ENCODE measurements around the gene RPTOR.

The RPTOR gene

DNA sequence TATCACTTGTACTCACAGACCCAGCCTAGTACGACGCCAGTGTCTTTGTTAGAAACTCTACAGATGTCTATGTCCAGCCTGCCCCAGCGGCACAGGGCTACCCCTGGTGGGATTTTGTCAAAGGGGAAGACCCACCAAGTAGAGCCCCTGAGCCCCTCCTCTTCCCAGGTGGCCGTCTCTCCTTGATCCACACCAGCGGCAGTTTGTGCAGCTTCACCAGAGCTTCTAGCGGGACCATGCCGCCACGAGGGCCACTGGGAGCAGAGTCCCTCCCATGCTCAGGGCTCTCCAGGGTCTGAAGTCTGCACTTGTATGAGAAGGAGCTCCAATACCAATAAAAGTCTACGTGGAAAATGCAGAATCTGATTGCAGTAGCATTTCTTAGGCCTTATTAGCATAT lies 157.1 kb downstream of the RPTOR start:
- no peak for DNase-seq

- no peak for DNase-seq
Observed at GRCh38 chr17:80702315-80703141, 157.9 kb downstream of the RPTOR start.

GRCh38 chr17:80703142-80703478 lies 158.5 kb downstream of the RPTOR start:
- no peak for DNase-seq

DNA sequence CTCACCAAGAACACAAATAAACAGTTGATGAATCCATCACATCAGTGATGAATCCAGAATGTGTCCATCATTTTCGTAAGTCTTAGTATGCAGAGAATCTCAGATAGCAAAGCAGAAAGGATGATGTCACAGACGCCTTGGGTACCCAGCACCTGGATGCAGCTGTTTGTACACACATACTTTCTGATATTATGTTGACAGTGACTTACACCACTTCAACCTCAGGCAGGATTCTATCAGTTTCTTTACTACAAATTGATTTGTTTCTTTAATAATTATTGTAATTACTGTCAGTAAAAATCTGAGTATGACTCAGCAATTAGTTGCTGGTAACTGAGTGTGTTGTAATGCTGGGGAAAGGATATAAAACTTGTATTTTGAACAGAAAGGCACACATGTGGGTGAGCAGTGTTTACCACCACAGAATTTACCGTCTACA lies 159.8 kb downstream of the RPTOR start:
- no peak for DNase-seq

- DNase-seq, result no peak
Observed at GRCh38 chr17:80704894-80705293, 160.3 kb downstream of the RPTOR start.

DNA sequence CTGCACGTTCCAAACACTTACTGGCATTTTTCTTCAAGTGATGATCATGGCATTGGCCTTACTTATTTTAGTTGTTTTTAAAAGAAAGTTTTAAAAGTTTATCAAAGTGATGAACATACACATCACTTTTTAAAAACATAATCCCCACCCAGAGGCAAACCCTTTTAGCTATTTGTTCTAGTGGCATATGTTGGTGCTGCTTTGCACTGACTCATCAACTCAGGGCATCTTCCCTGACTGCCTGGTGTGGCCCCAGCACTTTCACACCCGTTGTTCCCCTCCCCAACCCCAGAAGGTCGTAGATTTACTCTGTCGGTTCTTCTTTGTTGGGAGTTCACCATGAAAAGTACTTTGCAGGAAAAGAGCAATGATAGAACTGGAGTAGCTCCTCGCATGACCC lies 161.3 kb downstream of the RPTOR start:
- DNase-seq, result no peak

DNA sequence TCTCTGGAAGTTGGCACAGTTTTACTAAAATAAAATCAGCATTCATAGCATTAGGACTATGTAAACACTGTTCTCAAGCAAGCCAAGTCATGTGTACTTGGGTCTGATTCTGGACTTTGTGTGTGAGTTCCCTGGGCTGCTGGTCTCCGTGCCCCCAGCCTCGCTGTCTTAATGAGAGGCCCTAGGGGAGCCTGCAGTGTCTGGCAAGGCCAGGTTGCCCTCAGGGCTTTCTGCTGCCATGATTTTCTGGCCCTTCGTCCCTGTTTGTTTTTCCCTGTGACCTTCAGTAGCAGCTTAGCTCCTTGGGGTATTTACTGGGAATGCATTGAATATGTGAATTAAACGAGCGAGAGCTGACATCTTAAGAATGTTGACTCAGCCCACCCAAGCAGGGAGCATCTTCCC lies 161.8 kb downstream of the RPTOR start:
- no peak for DNase-seq

DNA sequence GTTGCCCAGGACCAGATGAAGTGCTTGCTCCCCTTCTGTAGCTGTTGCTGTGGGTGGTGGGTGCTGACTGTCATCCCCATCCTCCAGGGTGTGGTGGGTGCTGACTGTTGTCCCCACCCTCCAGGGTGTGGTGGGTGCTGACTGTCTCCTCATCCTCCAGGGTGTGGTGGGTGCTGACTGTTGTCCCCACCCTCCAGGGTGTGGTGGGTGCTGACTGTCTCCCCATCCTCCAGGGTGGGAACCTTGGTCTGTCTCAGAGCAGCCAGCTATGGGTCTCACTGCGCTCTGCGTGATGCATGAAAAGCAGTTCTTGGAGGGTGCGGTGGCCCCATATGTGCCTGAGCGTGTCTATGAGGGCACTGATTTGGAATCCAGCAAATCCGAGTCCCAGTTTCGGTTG lies 163.8 kb downstream of the RPTOR start:
- no peak for DNase-seq

DNA sequence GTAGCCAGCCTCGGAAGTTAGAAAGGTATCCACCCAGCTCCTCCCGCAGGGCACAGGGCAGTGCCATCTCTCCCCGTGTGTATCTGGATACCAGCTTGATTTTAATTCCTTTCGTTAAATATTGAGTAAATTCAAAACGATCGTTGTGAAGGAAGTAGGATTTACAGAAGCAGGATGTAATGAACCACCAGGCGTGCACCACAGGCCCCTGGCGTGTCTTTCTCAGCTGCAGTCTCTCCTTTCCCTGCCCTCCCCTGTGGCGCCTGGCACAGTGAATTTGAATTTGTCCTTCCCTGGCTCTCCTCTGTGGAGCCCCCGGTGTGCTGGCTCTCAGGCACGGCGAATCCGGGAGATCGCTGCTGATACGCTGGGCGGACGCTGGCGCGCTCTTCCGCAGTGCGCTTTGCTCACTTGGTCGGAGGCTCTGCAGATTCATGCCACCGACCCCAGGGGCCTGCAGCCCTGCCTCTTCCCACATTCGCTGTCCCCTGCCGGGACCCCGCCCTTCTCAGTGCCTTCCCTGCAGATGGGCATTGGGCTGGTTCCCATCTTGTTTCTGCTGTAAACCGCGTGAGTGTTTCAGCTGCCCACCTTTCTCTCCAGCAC lies 164.6 kb downstream of the RPTOR start:
- DNase-seq, result no peak

DNA sequence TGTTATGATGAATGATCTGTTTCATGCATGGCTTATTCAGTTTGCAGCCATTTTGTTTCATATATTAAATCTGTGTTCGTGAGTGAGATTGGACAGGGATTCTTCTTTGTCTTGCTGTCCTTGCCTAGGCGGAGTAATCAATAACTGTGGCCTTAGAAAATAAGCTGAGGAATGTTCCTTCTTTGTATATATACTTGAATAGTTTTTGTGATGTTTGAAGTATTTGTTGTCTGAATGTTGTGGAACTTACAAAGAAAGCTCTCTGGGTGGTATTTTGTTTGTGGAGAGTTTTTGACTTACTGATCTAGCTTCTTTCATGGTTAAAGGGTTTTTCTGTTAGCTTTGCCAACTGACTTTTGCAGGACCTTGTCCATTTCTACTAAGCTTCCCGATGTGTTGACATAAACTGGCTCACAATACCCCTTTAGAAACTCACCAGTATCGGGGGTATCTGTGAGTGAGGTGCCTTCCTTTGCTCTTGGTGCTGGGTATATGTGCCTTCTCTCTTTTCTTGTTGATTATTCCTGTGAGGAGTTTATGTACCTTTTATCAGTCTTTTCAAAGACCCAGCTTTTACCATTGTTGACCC lies 166.2 kb downstream of the RPTOR start:
- no peak for DNase-seq

GRCh38 chr17:80712089-80712488 lies 167.5 kb downstream of the RPTOR start:
- no peak for DNase-seq

DNA sequence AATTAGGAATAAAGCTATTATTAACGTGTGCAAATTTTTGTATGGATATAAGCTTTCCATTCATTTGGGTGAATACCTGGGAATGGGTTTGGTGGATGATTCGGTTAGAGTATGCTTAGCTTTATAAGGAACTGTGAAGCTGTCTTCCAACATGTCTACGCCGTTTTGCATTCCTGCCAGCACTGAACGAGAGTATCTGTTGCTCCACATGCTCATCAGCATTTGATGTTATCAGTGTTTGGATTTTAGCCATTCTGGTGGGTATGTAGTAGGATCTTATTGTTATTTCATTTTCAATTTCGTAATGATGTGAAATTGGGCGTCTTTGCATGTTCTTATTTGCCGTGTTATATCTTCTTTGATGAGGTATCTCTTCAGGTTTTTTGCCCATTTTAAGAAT lies 168.0 kb downstream of the RPTOR start:
- DNase-seq, result no peak

DNA sequence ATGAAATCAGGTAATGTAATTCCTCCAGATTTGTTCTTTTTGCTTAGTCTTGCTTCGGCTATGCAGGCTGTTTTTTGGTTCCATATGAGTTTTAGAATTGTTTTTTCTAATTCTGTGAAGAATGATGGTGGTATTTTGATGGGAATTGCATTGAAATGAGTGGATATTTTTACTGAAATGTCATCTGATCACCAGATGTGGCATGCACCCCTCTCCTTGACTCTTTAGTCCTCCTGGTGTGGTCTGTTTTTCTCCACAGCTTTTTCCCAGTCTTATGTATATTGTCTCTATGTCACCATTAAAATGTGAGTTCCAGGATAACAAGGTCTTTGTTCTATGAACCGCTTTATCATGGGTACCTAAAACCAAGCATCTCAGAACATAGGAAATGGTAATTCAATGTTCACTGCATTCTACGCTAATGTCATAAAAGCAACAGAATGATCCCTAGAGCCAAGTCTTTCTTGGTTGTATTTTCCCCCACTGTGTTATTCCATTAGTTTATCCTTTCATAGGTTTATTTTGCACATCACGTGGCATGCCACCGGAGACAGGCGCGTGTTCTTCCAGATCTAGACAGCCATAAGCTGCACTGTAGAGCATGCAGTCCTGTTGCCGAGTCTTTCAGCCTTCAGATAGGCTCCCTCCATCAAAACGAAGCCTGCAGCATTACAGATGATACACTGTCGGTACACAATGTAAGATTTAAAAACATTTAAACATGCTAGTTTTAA lies 172.5 kb downstream of the RPTOR start:
- no peak for DNase-seq

DNA sequence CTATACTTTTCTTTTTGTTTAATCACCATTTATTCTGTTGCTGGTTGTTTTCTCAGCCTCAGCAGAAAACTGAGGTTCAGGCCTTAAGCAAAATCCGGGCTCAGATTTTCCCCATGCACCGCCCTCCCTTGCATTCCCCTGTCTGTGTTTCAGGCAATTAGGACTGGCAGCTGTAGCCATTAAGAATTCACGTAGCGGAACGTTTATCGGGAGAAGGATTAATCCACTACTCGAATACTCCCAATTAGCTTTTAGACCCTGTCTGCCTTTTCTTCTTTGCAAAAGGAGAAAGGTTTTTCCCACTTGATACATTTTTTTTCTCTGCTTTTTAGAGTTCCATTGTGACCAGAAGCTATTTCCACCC lies 173.1 kb downstream of the RPTOR start:
- no peak for DNase-seq

DNA sequence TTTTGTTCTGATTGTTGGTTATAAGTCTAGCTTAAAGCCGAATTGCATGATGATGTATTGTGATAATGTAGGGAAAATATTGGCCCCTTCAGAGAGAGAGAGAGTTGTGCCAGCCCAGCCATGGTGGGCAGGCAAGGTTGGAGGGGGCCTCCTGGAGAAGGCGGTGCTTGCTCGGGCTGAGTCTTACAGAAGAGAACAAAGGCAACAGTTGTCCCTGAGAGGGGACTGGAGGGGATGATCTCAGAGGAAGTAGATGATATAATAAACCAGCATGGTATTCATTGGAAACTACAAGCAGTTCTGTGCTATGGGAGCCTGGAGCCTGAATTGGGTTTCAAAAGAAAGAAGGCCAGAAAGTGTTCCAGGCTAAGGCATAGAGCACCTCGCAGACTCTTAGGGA lies 173.8 kb downstream of the RPTOR start:
- DNase-seq, result no peak

DNA sequence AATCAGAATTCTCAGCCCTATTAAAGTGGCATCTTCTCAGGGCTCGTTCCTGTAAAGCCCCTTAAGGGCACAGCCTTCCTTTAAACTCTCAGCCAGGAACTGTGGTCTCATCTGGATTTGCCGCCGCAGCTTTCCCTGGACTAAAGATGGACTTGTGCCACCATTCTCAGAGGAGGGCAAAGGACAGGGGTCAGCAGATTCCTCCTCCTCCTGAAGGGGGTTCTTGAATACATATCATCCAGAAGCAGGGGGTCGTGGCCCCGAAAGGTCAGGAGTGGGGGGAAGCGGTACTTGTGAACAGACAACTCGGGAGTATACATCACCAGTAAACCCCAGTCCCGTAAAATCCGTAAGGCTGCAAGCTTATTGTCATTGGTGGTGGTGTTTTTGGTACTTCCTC lies 174.8 kb downstream of the RPTOR start:
- no peak for DNase-seq

DNA sequence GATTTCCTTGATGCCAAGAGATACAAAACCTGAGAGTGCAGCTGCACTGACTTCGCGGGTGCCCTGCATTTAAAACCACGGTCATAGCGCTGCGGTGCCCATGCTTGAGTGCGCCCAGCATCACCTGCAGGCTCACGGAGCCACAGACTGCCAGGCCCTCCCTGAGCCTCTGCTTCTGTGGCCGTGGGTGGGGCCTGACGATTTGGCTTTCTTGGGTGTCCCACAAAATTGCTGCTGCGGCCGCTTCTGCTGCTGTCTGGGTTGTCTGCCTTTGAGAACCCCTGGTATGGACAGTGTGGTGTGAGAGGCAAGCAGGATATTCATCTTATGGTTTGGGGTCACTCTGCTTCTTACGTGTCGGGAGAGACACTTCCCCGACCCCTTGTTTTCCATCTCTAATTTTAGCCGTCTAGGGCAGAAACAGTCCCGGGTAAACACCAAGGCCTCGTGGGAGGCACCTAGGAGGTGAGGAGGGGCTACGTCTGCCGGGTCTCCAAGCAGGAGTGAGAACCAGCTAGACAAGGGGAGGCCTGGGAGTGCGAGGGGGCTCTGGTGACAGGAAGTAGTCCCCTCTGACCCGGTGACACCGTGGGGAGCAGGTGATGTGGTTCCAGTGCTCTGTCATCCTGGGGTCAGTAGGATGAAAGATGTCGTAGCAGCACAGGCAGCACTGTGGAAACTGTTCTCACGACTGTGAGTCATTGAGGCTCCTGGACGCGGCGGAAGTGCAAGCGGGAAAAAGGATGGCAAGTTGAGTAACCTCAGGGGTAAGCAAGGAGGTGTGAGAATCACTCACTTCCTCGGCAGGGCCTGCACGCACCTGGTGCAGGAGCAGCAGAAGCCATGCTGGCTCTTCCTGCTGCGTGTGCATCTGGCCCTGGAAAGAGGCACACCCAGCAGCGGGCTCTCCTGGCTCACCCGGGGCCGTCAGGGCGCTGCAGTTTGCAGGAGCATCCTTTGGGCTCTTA lies 176.3 kb downstream of the RPTOR start:
- DNase-seq, result no peak

GRCh38 chr17:80722661-80723060 lies 178.0 kb downstream of the RPTOR start:
- DNase-seq, result no peak

DNA sequence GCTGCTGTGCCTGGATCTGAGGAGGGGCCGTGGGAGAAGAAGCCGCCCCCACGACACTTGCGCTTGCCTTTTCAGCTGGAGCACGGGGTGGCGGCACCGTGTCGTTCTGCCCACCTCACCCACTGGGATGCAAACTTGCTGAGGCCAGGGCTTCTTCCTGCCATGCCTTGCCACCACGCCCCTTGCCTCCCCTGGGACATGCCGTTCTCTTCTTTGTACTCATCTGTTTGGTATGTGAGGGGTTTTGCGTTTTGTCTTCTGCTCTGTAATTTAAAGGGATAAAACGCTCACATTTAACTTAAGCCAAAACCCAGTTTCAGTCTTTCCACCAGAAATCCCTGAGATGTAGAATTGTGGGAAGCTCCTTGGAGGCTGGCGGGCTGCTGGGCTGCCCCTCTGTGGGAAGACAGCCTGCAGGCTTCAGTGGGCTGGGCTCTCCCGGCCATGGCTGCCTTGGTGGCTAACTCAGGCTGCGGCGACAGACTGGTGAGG lies 180.2 kb downstream of the RPTOR start:
- no peak for DNase-seq

GRCh38 chr17:80725517-80725916 lies 180.9 kb downstream of the RPTOR start:
- DNase-seq, result no peak

DNA sequence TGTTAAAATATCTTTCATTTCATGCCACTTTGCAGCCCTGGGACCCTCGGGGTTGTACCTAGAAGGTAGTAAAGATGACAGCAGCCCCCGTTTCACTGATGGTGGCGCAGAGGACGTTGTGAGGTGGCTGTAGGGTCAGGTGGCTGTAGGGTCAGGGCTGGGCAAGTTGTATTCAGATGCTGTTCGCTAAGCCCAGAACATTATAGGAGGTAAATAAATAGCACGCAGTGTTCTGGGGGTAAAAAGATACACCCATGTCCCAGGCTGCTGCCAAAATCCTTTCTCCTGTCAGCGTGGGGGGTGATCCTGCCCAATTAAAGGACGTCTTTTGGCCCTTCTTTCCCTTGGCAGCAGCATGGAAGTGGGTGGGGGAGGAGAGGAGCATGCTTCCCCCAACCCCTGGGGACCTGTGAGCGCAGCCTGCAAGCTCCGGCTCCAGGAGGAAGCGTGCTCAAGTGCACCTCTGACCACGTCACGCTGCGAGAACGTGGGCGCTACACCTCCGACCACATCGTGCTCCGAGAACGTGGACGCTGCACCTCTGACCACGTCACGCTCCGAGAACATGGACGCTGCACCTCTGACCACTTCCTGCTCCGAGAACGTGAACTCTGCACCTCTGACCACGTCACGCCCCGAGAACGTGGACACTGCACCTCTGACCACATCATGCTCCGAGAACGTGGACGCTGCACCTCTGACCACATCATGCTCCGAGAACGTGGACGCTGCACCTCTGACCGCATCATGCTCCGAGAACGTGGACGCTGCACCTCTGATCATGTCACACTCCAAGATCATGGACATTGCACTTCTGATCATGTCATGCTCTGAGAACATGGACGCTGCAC lies 182.1 kb downstream of the RPTOR start:
- no peak for DNase-seq

- no peak for DNase-seq
Observed at GRCh38 chr17:80727409-80727755, 182.7 kb downstream of the RPTOR start.

Data from Kasumi-1 (cell line).